Loucy (cell line): Measurements from ENCODE around the gene PIP4K2C.

ENCODE experiments used
- H2AFZ ChIP-seq: fragments of 200-600 bp; sonication (generic); 2 replicates; pipeline ENCODE4 v1.6.0; 2016; ENCODE audit warnings: antibody characterized with exemption, mild to moderate bottlenecking, low read length, moderate library complexity
- H3F3A ChIP-seq: fragments of 200-600 bp; 2 replicates; pipeline ENCODE4 v1.6.0; 2016; ENCODE audit warnings: antibody characterized with exemption, low read depth, mild to moderate bottlenecking
- H3K27me3 ChIP-seq: fragments of 200-600 bp; sonication (generic); 2 replicates; pipeline ENCODE4 v1.6.1; 2014; ENCODE audit warnings: low read length, mild to moderate bottlenecking; ENCODE audit not compliant: insufficient read depth, poor library complexity, severe bottlenecking
- H3K36me3 ChIP-seq: fragments of 200-600 bp; sonication (generic); 2 replicates; pipeline ENCODE4 v1.6.1; 2016; ENCODE audit warnings: low read length; ENCODE audit not compliant: insufficient read depth
- H3K4me1 ChIP-seq: fragments of 200-600 bp; sonication (generic); 2 replicates; pipeline ENCODE4 v1.5.1; 2014; ENCODE audit warnings: low read length, mild to moderate bottlenecking; ENCODE audit not compliant: insufficient read depth, poor library complexity, severe bottlenecking
- H3K4me2 ChIP-seq: fragments of 200-600 bp; sonication (generic); 2 replicates; pipeline ENCODE4 v1.6.0; 2014; ENCODE audit warnings: antibody characterized with exemption, low read length, low read depth, mild to moderate bottlenecking; ENCODE audit not compliant: poor library complexity, severe bottlenecking
- H3K4me3 ChIP-seq: fragments of 200-600 bp; sonication (generic); 2 replicates; pipeline ENCODE4 v1.5.1; 2014; ENCODE audit warnings: low read length, mild to moderate bottlenecking, mixed read lengths; ENCODE audit not compliant: poor library complexity, severe bottlenecking
- H3K79me2 ChIP-seq: fragments of 200-600 bp; sonication (generic); 2 replicates; pipeline ENCODE4 v1.6.1; 2014; ENCODE audit warnings: low read length; ENCODE audit not compliant: insufficient read depth
- H3K9ac ChIP-seq: fragments of 200-600 bp; sonication (generic); 2 replicates; pipeline ENCODE4 v1.6.0; 2014; ENCODE audit warnings: mild to moderate bottlenecking, low read depth, low read length, moderate library complexity; ENCODE audit not compliant: poor library complexity, severe bottlenecking
- H3K9me2 ChIP-seq: fragments of 200-600 bp; sonication (generic); replicated peaks from 2 replicates; pipeline ENCODE4 v1.6.1; 2016; ENCODE audit warnings: low read depth, low read length, mixed read lengths
- H3K9me3 ChIP-seq: fragments of 200-600 bp; sonication (generic); 2 replicates; pipeline ENCODE4 v1.6.1; 2014; ENCODE audit warnings: mild to moderate bottlenecking, antibody characterized with exemption, low read length, low read depth; ENCODE audit not compliant: insufficient read depth
- H4K20me1 ChIP-seq: fragments of 200-600 bp; sonication (generic); 2 replicates; pipeline ENCODE4 v1.6.0; 2014; ENCODE audit warnings: antibody characterized with exemption, low read length, mild to moderate bottlenecking; ENCODE audit not compliant: insufficient read depth, poor library complexity, severe bottlenecking
- EZH2phosphoT487 ChIP-seq: fragments of 200-600 bp; IDR thresholded peaks from 2 replicates; pipeline ENCODE4 v1.6.1; 2018; ENCODE audit warnings: antibody characterized with exemption, mild to moderate bottlenecking, moderate library complexity, borderline replicate concordance
- TF ChIP-seq, protein P1 (sequence below): fragments of 200-600 bp; sonication (generic); conservative IDR thresholded peaks from 2 replicates; pipeline ENCODE4 v1.5.1; 2014; ENCODE audit warnings: mild to moderate bottlenecking, antibody characterized with exemption, low read length

Gene PIP4K2C

DNA sequence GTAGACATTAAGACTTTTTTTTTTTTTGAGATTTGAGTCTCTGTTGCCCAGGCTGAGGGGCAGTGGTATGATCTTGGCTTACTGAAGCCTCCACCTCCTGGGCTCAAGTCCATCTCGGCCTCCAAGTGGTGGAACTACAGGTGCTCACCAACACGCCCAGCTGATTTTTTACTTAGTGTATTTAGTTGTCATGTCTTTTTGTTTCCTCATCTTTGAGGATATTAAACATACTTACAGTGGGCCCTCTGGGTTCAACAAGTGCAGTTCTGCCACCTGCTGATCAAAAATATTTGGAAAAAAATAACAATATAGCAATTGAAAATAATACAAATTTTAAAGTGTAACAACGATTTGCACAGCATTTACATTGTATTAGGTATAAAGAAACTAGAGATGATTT, 46.4 kb downstream of the PIP4K2C start:
- Histone ChIP-seq H3K4me3 (no peak overlapping the region), H3K9me2 (no peaks in the 10 kb centered on the region), H3K4me1 (peaks cover 5% of the 10 kb centered on the region), H3K9me3 (no peaks in the 10 kb centered on the region), H3K36me3 (no peaks in the 10 kb centered on the region), H4K20me1 (no peaks in the 10 kb centered on the region), H3K79me2 (no peaks in the 10 kb centered on the region), H3K27me3 (no peaks in the 10 kb centered on the region), H2AFZ (no peak overlapping the region), H3K9ac (no peak overlapping the region), H3F3A (no peaks in the 10 kb centered on the region), H3K4me2 (no peak overlapping the region)
- TF ChIP-seq, protein P1, sequence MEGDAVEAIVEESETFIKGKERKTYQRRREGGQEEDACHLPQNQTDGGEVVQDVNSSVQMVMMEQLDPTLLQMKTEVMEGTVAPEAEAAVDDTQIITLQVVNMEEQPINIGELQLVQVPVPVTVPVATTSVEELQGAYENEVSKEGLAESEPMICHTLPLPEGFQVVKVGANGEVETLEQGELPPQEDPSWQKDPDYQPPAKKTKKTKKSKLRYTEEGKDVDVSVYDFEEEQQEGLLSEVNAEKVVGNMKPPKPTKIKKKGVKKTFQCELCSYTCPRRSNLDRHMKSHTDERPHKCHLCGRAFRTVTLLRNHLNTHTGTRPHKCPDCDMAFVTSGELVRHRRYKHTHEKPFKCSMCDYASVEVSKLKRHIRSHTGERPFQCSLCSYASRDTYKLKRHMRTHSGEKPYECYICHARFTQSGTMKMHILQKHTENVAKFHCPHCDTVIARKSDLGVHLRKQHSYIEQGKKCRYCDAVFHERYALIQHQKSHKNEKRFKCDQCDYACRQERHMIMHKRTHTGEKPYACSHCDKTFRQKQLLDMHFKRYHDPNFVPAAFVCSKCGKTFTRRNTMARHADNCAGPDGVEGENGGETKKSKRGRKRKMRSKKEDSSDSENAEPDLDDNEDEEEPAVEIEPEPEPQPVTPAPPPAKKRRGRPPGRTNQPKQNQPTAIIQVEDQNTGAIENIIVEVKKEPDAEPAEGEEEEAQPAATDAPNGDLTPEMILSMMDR, result peak; percentile 46
- TF ChIP-seq EZH2phosphoT487, result no peak

GRCh38 chr12:57638096-57638495, 47.1 kb downstream of the PIP4K2C start:
- no peak overlapping the region for H2AFZ ChIP-seq
- no peaks in the 10 kb centered on the region for H3K27me3 ChIP-seq
- H3K9me2 ChIP-seq, result no peaks in the 10 kb centered on the region
- no peaks in the 10 kb centered on the region for H3K9me3 ChIP-seq
- H3K4me3 ChIP-seq, result no peak overlapping the region
- H4K20me1 ChIP-seq, result no peaks in the 10 kb centered on the region
- no peak overlapping the region for H3K9ac ChIP-seq
- no peaks in the 10 kb centered on the region for H3K36me3 ChIP-seq
- no peak overlapping the region for H3K4me2 ChIP-seq
- H3K79me2 ChIP-seq, result no peaks in the 10 kb centered on the region
- no peaks in the 10 kb centered on the region for H3F3A ChIP-seq
- peaks cover 5% of the 10 kb centered on the region for H3K4me1 ChIP-seq
- no peak for TF ChIP-seq EZH2phosphoT487
- TF ChIP-seq, protein P1, result no peak

- Histone ChIP-seq H3K27me3 (no peaks in the 10 kb centered on the region), H3K9me2 (no peaks in the 10 kb centered on the region), H3K4me3 (no peak overlapping the region), H4K20me1 (no peaks in the 10 kb centered on the region), H2AFZ (no peak overlapping the region), H3K9ac (no peak overlapping the region), H3K79me2 (no peaks in the 10 kb centered on the region), H3K4me2 (no peak overlapping the region), H3K36me3 (no peaks in the 10 kb centered on the region), H3F3A (no peaks in the 10 kb centered on the region), H3K9me3 (0 out of 2 replicates have a peak, but pooled peaks cover 4% of the 10 kb centered on the region), H3K4me1 (no peaks in the 10 kb centered on the region)
- TF ChIP-seq EZH2phosphoT487, result no peak
- TF ChIP-seq, protein P1, result no peak
Observed at GRCh38 chr12:57640175-57641042, 49.4 kb downstream of the PIP4K2C start.
